Measurements from ENCODE around the gene ALDH8A1. TPM values are rescaled to one million over a fixed set of nuclear protein-coding genes. Genes with fewer than 3 reads are reported as not detected.

Gene ALDH8A1
- total and polyA plus RNA-seq, 10 of the 15 experiments (the other 5 are each of a cell fraction or from before 2014, with no cell fraction given): 0.13 to 1.8 (median 0.62) TPM; not detected in 3

DNA sequence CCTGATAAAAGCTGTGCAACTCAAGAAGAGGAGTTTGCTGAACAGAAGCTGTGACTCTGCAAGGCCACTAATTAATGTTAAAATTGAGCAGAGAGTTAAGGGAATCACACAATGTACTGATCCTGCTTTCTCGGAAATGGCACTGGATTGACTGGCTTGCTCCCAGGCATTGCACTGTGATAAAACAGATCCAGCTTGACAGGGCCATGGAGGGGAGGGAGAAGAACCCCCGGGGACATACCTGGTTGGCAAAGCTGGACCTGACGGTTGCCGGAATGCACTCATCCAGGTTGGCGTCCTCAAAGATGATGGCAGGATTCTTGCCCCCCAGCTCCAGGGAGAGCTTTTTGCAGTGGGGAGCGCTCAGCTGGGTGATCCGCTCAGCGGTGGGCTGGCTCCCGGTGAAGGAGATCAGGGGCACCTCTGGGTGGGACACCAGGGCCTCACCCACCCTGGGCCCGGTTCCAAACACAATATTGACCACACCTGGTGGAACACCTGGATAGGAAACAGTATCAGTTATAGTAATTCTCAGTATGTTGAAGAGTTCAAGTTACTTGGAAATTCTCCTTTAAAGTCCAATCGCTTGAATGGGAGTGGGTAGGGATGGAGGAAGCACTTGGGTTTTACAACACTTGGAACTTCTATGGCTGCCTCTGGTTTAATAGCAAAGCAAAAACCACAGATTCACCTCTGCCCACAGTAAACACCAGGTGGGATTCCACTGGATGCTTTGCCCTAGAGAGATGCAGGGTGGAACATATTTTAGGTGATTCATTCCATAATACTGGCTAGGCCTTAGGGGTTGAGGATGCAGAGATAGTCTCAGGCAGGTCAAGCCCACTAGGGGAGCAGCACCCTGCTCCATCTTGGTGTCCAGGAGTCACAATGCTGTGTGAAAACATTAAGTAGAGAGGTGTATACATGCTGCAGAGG lies 17.1 kb downstream of the ALDH8A1 start (continued):
- TF ChIP-seq, protein P1, sequence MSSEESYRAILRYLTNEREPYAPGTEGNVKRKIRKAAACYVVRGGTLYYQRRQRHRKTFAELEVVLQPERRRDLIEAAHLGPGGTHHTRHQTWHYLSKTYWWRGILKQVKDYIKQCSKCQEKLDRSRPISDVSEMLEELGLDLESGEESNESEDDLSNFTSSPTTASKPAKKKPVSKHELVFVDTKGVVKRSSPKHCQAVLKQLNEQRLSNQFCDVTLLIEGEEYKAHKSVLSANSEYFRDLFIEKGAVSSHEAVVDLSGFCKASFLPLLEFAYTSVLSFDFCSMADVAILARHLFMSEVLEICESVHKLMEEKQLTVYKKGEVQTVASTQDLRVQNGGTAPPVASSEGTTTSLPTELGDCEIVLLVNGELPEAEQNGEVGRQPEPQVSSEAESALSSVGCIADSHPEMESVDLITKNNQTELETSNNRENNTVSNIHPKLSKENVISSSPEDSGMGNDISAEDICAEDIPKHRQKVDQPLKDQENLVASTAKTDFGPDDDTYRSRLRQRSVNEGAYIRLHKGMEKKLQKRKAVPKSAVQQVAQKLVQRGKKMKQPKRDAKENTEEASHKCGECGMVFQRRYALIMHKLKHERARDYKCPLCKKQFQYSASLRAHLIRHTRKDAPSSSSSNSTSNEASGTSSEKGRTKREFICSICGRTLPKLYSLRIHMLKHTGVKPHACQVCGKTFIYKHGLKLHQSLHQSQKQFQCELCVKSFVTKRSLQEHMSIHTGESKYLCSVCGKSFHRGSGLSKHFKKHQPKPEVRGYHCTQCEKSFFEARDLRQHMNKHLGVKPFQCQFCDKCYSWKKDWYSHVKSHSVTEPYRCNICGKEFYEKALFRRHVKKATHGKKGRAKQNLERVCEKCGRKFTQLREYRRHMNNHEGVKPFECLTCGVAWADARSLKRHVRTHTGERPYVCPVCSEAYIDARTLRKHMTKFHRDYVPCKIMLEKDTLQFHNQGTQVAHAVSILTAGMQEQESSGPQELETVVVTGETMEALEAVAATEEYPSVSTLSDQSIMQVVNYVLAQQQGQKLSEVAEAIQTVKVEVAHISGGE (CRISPR knock-in tag; IDR thresholded peaks at IDR 0.05): no peak

DNA sequence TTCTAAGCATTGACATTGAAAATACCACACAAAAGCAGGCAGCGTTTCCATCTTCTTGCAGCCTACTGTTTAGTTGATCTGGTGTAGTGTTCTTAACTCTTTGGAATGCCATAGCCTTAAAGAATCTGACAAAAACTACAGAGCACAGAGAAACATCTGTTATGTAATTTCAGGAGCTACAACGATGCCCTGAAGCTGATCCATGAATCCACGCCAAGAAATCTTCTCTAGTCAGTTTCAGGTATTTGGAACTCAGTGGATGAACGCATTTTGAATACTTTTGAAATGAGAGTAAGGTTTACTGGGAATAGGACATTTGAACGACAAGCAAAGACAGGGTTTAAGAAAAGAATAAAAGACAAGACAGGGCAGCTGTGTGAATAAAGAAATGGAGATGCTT lies 17.8 kb downstream of the ALDH8A1 start:
- H3K9ac ChIP-seq (ENCODE audit: control insufficient read depth, insufficient read depth, low read length): no peak overlapping the region
- TF ChIP-seq, protein P2, sequence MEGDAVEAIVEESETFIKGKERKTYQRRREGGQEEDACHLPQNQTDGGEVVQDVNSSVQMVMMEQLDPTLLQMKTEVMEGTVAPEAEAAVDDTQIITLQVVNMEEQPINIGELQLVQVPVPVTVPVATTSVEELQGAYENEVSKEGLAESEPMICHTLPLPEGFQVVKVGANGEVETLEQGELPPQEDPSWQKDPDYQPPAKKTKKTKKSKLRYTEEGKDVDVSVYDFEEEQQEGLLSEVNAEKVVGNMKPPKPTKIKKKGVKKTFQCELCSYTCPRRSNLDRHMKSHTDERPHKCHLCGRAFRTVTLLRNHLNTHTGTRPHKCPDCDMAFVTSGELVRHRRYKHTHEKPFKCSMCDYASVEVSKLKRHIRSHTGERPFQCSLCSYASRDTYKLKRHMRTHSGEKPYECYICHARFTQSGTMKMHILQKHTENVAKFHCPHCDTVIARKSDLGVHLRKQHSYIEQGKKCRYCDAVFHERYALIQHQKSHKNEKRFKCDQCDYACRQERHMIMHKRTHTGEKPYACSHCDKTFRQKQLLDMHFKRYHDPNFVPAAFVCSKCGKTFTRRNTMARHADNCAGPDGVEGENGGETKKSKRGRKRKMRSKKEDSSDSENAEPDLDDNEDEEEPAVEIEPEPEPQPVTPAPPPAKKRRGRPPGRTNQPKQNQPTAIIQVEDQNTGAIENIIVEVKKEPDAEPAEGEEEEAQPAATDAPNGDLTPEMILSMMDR (IDR thresholded peaks at IDR 0.05 in 2 of 3, conservative IDR thresholded peaks at IDR 0.05 in 1 of 3; ENCODE audit: control insufficient read depth in 2 of 3, extremely low read depth in 1 of 3, insufficient read depth in 1 of 3, low read depth in 3 of 3, low read length in 3 of 3): no peak
- no peak overlapping the region for H3K27ac ChIP-seq (ENCODE audit: control insufficient read depth, insufficient read depth)
- H2AFZ ChIP-seq (ENCODE audit: control insufficient read depth, low read depth, low read length): no peak overlapping the region
- BruUV-seq (replicated peaks): no TSS peak
- POLR2A ChIA-PET: no interaction called here
- WGBS (ENCODE audit: insufficient coverage, insufficient replicate concordance, low lambda C conversion rate, missing lambda C conversion rate): 32% methylated on average over 5 of the region's 5 CpGs
- CTCF ChIA-PET: interaction anchor here (1.1 to 2.8 kb wide), 2 partner anchors 8 to 761 kb away, joined by 3 to 15 read pairs; no protein-coding TSS in a partner anchor
- FAIRE-seq (no peak), DNase-seq (ENCODE audit: low read depth, low spot score) (no peak), ATAC-seq (no peak)
- no peaks in the 10 kb centered on the region for H3K79me2 ChIP-seq (ENCODE audit: control insufficient read depth, insufficient read depth, low read length)
- no peaks in the 10 kb centered on the region for H3K4me1 ChIP-seq (ENCODE audit: control insufficient read depth, insufficient read depth, low read length)
- SMC1A ChIA-PET (ENCODE audit: uncharacterized antibody, unreplicated experiment): no interaction called here
- no peak overlapping the region for H3K4me2 ChIP-seq (ENCODE audit: control insufficient read depth, insufficient read depth)
- RAD21 ChIA-PET (ENCODE audit: unreplicated experiment): no interaction called here
- no peaks in the 10 kb centered on the region for H3K9me3 ChIP-seq (replicated peaks; ENCODE audit: control insufficient read depth, insufficient read depth, low read length)
- no peaks in the 10 kb centered on the region for H4K20me1 ChIP-seq (ENCODE audit: control insufficient read depth, insufficient read depth)
- H3K27me3 ChIP-seq (replicated peaks in 1 of 2; ENCODE audit: control insufficient read depth in 2 of 2, insufficient read depth in 2 of 2, low read length in 1 of 2): no peaks in the 10 kb centered on the region
- in situ Hi-C loops (cut with MboI) (no loop called here), intact Hi-C loops (cut with micrococcal nuclease; ENCODE audit: unreplicated experiment) (no loop called here)
- no peak overlapping the region for H3K4me3 ChIP-seq
- H3K36me3 ChIP-seq (ENCODE audit: control insufficient read depth in 2 of 2, insufficient read depth in 2 of 2, low read length in 1 of 2): no peaks in the 10 kb centered on the region
